Activated CD4-positive, alpha-beta T cell treated with anti-CD3 and anti-CD28 coated beads, Interleukin-2, amount 10 ng/mL, durations not matched to agents 24 days and 14 days (primary cell): ENCODE results near the gene EFNA3. TPM values are rescaled to one million over a fixed set of nuclear protein-coding genes. Genes with fewer than 3 reads are reported as not detected.

ENCODE experiments used
- DNase-seq: peaks from one replicate; pipeline ENCODE4 v3.0.0; 2022
- H3K27ac Mint-ChIP-seq: one replicate; pipeline ENCODE4 v1.8.0; 2022; ENCODE audit warnings: mild to moderate bottlenecking, mixed read lengths
- H3K27me3 Mint-ChIP-seq: one replicate; pipeline ENCODE4 v1.8.0; 2022; ENCODE audit warnings: mixed read lengths
- H3K36me3 Mint-ChIP-seq: one replicate; pipeline ENCODE4 v1.8.0; 2022; ENCODE audit warnings: low read depth, mild to moderate bottlenecking, mixed read lengths
- H3K4me1 Mint-ChIP-seq: one replicate; pipeline ENCODE4 v1.8.0; 2021; ENCODE audit warnings: mixed read lengths
- H3K4me3 Mint-ChIP-seq: one replicate; pipeline ENCODE4 v1.8.0; 2022; ENCODE audit warnings: mild to moderate bottlenecking, moderate library complexity, mixed read lengths
- H3K9me3 Mint-ChIP-seq: one replicate; pipeline ENCODE4 v1.8.0; 2021; ENCODE audit warnings: mixed read lengths
- intact Hi-C: fragments of 100-400 bp; cut with micrococcal nuclease; formaldehyde crosslinking; loops from one replicate; pipeline ENCODE4 v1.15.1; 2023
- total RNA-seq: library from RNA; stranded (reverse); gene quantifications from 2 replicates; pipeline ENCODE4 v1.2.3, GENCODE V29; 2022

The EFNA3 gene
- total RNA-seq, 1 donor from 2014 or later = 3.6 TPM

GRCh38 chr1:155040358-155041093 is 38.1 kb upstream of the EFNA3 start:
- intact Hi-C loops = no loop called here

DNA sequence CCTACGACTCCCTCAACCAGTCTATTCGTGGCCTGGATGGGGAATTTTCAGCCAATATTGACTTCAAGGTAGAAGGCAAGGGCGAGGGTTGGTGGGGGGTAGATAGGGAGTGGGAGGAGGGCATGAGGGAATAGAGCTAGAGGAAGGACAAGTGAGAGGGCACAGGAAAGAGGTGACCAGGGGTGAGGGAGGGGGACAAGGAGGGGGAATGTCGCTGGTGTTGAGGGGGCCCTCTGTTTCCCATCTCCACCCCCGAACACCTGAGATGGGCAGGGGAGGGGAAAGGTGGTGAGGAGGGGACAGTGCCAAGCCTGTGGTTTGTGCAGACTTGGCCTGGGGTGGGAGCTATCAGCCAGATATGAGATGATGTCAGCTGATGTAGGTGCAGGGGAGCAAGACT is 35.8 kb upstream of the EFNA3 start:
- Mint-ChIP-seq H3K27me3 (peaks cover 13% of the 10 kb centered on the region), H3K9me3 (no peaks in the 10 kb centered on the region), H3K27ac (no peak overlapping the region)

More at GRCh38 chr1:155040358-155041093, 38.1 kb upstream of the EFNA3 start:
- no peaks in the 10 kb centered on the region for H3K36me3 Mint-ChIP-seq
- H3K27me3 Mint-ChIP-seq = peaks cover 18% of the 10 kb centered on the region
- DNase-seq = no peak
- H3K4me3 Mint-ChIP-seq = no peak overlapping the region
- H3K4me1 Mint-ChIP-seq = peaks cover 16% of the 10 kb centered on the region
- H3K27ac Mint-ChIP-seq = no peak overlapping the region
- H3K9me3 Mint-ChIP-seq = no peaks in the 10 kb centered on the region

GRCh38 chr1:155043301-155043702 is 35.3 kb upstream of the EFNA3 start:
- H3K27me3 Mint-ChIP-seq = peaks cover 9% of the 10 kb centered on the region
- no peaks in the 10 kb centered on the region for H3K9me3 Mint-ChIP-seq
- peaks cover 17% of the 10 kb centered on the region for H3K4me1 Mint-ChIP-seq
- DNase-seq = no peak
- intact Hi-C loops = no loop called here
- H3K27ac Mint-ChIP-seq = no peak overlapping the region
- H3K4me3 Mint-ChIP-seq = no peak overlapping the region
- no peaks in the 10 kb centered on the region for H3K36me3 Mint-ChIP-seq

More for the DNA sequence above, 35.8 kb upstream of the EFNA3 start:
- no peak for DNase-seq
- Mint-ChIP-seq H3K36me3 (no peaks in the 10 kb centered on the region), H3K4me1 (peaks cover 17% of the 10 kb centered on the region), H3K4me3 (no peak overlapping the region)
- intact Hi-C loops = no loop called here

- intact Hi-C loops = no loop called here
- DNase-seq = no peak
- Mint-ChIP-seq H3K36me3 (no peaks in the 10 kb centered on the region), H3K27me3 (peaks cover 6% of the 10 kb centered on the region), H3K9me3 (no peaks in the 10 kb centered on the region), H3K4me3 (no peak overlapping the region), H3K4me1 (peaks cover 17% of the 10 kb centered on the region), H3K27ac (no peak overlapping the region)
Measured at GRCh38 chr1:155043793-155044192, 34.8 kb upstream of the EFNA3 start.

- Mint-ChIP-seq H3K27me3 (peaks cover 6% of the 10 kb centered on the region), H3K36me3 (no peaks in the 10 kb centered on the region), H3K4me3 (no peak overlapping the region), H3K9me3 (no peaks in the 10 kb centered on the region), H3K4me1 (peaks cover 17% of the 10 kb centered on the region), H3K27ac (no peak overlapping the region)
- intact Hi-C loops = no loop called here
- no peak for DNase-seq
Measured at GRCh38 chr1:155044365-155044764, 34.3 kb upstream of the EFNA3 start.

- Mint-ChIP-seq H3K9me3 (no peaks in the 10 kb centered on the region), H3K27ac (no peak overlapping the region), H3K27me3 (peaks cover 6% of the 10 kb centered on the region), H3K4me3 (no peak overlapping the region), H3K36me3 (no peaks in the 10 kb centered on the region), H3K4me1 (peaks cover 22% of the 10 kb centered on the region)
- intact Hi-C loops = loop anchor here (1.0 kb wide), 2 partner anchors 16 to 39 kb away; no protein-coding TSS in a partner anchor
- peak; percentile 90 for DNase-seq
Measured at GRCh38 chr1:155044812-155045657, 33.6 kb upstream of the EFNA3 start.

- intact Hi-C loops = no loop called here
- Mint-ChIP-seq H3K9me3 (no peaks in the 10 kb centered on the region), H3K4me3 (no peak overlapping the region), H3K36me3 (no peaks in the 10 kb centered on the region), H3K4me1 (peaks cover 39% of the 10 kb centered on the region), H3K27ac (no peak overlapping the region), H3K27me3 (no peaks in the 10 kb centered on the region)
- DNase-seq = no peak
Measured at GRCh38 chr1:155048449-155049334, 29.9 kb upstream of the EFNA3 start.

GRCh38 chr1:155049651-155050559 is 28.7 kb upstream of the EFNA3 start:
- peak; percentile 67 for DNase-seq
- intact Hi-C loops = loop anchor here (1.0 to 2.0 kb wide), 3 partner anchors 33 to 67 kb away; partner anchors contain the start of gene FLAD1
- peaks cover 29% of the 10 kb centered on the region for H3K4me1 Mint-ChIP-seq
- no peaks in the 10 kb centered on the region for H3K27me3 Mint-ChIP-seq
- no peaks in the 10 kb centered on the region for H3K9me3 Mint-ChIP-seq
- peak overlapping the region; percentile 89 for H3K27ac Mint-ChIP-seq
- H3K36me3 Mint-ChIP-seq = no peaks in the 10 kb centered on the region
- H3K4me3 Mint-ChIP-seq = peak overlapping the region; percentile 88

DNA sequence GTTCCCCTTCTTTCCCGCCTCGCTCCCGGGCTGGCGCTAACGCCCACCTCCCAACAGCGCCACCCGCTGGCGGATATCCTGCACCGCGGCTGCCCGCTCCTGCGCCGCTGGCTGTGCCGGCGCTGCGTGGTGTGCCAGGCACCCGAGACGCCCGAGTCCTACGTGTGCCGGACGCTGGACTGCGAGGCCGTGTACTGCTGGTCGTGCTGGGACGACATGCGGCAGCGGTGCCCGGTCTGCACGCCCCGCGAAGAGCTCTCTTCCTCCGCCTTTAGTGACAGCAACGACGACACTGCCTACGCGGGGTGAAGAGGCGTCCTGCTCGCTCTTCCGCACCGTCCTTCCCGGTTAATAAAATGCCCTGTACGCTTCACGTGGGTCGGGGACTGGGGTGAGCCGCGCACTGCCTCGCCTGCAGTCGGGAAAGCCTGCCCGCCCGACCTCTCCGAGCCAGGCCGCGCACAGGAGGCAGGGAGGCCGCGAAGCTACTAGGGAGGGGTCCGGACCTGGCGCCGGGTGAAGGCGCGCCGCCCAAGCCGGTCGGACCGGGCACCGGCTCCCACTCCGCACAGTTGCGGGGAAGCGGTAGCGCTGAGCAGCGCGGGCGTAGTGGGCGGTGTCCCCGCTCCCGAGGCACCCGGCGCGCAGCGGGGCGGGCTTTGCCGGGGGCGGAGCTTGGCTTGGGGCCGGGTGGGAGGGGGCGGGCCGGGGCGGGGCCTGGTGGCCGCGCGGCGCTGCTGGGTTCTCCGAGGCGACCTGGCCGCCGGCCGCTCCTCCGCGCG is 27.9 kb upstream of the EFNA3 start, which contains the start of gene ADAM15:
ADAM15 (plus strand) TSS at position 757 of the 782 bp plus-strand sequence. CDS start 71 bp downstream, outside the sequence.
- peaks cover 22% of the 10 kb centered on the region for H3K4me1 Mint-ChIP-seq
- no peaks in the 10 kb centered on the region for H3K27me3 Mint-ChIP-seq
- H3K27ac Mint-ChIP-seq = peak within 1 kb of the TSS; percentile 89
- H3K36me3 Mint-ChIP-seq = peaks cover 3% of the 10 kb centered on the region
- intact Hi-C loops = loop anchor here (1.0 to 2.0 kb wide), 3 partner anchors 33 to 68 kb away; partner anchors contain the start of gene FLAD1
- peak within 1 kb of the TSS; percentile 88 for H3K4me3 Mint-ChIP-seq
- H3K9me3 Mint-ChIP-seq = no peaks in the 10 kb centered on the region
- peak; percentile 96 for DNase-seq

DNA sequence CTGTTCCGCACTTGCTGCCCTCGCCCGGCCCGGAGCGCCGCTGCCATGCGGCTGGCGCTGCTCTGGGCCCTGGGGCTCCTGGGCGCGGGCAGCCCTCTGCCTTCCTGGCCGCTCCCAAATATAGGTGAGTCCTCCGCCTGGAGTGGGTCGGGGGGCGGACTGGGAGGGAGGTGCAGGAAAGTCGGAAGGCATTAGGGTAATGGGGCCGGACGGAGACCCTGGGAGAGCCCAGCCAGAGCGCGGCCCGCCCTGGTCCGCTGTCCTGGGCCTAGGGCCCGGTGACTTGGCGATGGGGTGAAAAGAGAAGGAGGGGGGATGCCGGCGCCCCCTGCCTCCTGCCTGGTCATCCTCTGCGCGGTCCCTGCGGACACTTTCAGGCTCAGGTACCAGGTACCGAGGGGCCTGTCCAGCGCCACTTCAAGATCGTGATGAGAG is 27.3 kb upstream of the EFNA3 start:
- intact Hi-C loops = loop anchor here (2.0 kb wide), 2 partner anchors 33 to 69 kb away; partner anchors contain the start of gene FLAD1
- H3K4me3 Mint-ChIP-seq = peak overlapping the region; percentile 87
- no peak overlapping the region for H3K27ac Mint-ChIP-seq
- no peaks in the 10 kb centered on the region for H3K9me3 Mint-ChIP-seq
- peaks cover 9% of the 10 kb centered on the region for H3K36me3 Mint-ChIP-seq
- H3K4me1 Mint-ChIP-seq = peaks cover 22% of the 10 kb centered on the region
- no peak for DNase-seq
- H3K27me3 Mint-ChIP-seq = no peaks in the 10 kb centered on the region

DNA sequence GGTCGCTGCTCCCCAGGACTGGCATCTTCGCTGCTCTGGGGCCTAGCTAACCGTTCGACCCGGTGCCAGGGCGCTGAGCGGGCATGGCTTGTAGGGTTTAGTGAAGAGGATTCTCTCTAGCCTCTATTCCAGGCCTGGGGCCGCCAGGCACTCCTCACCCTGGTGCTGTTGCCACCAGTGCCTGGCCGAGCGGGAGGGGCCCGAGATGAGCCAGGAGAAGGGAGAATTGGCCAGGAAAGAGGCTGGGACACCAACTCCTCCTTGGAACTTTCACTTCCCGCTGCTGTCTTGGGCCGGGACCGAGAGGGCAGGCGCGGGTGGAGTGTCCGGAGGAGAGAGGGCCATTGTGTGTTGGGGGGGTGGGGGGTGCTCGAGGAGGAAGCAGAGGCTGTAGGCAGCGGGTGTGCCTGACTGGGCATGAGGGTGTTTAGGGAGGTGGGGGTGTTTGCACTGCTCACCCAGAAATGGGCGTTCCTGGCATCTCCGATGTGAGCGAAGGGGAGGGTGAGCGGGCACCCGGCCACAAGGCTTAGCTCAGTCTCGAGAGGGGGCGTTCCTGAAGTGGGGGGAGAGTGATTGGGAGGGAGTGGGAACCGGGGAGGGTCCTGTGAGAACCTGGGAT is 26.7 kb upstream of the EFNA3 start:
- peaks cover 22% of the 10 kb centered on the region for H3K4me1 Mint-ChIP-seq
- intact Hi-C loops = loop anchor here (1.0 to 2.0 kb wide), 3 partner anchors 9 to 69 kb away; partner anchors contain the start of gene FLAD1
- H3K4me3 Mint-ChIP-seq = peak overlapping the region; percentile 87
- no peaks in the 10 kb centered on the region for H3K9me3 Mint-ChIP-seq
- H3K27ac Mint-ChIP-seq = peak overlapping the region; percentile 66
- peak; percentile 81 for DNase-seq
- H3K27me3 Mint-ChIP-seq = no peaks in the 10 kb centered on the region
- peaks cover 11% of the 10 kb centered on the region for H3K36me3 Mint-ChIP-seq
